Stimulated activated CD4-positive, alpha-beta T cell treated with anti-CD3 and anti-CD28 coated beads, TNF-alpha, amount 100 ng/mL, for 24 hours (primary cell): Measurements from ENCODE around the gene ABTB2.

Source experiments
- DNase-seq, 3 experiments: peaks; one replicate each; pipeline ENCODE4 v3.0.0-alpha.2; 2020; ENCODE audit warnings: low read depth in 3 of 3

ABTB2 gene

DNA sequence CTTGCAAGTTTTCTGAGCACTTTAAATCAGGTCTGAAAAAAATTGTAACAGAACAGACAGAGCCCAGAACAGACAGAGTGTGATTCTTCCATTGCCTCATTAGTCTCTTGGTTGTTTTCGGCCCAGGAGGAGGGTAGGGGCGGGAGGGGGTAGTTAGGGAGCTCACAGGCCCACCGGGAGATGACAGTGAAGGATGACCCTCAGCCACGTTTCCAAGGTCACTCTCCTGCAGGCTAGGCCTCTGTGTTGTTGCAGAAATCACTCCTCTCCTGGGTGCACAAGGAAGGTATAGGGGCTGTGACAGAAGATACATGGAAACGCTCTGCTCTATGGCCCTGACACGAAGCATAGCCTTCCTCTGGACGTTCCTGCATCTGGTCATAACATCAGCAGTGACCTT is 69.3 kb downstream of the ABTB2 start:
- no peak for DNase-seq

DNA sequence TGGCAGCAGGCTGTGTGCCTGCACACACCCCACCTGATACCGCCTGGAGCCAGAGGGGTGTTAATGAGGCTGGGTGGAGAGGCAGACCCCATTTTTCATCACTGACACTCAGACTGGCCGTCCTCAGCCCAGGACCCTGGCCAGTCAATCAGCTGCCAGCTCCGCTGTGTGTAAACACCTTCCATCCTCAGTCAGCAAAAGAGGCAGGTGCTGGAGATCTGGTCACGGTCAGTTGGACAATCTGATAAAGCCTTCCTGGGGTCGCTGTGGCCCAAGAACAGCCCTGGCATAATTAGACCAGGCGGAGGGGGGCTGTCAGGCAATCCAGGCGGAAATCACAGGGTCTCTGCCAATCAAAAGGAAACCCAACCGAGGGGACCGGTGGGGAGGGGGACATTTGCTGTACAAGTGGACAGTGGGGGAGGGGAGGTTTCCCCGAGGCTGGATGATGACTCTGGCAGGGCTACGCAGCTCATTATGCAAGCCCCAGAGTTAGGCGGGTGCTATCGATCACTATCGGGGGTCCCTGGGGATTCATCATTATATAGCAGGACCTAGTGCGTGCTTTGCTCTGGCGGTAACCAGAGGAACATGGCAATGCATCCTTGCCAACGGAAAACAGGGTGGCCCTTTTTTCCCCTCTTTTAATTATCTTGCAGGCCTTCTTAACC is 72.9 kb downstream of the ABTB2 start:
- DNase-seq: no peak

DNA sequence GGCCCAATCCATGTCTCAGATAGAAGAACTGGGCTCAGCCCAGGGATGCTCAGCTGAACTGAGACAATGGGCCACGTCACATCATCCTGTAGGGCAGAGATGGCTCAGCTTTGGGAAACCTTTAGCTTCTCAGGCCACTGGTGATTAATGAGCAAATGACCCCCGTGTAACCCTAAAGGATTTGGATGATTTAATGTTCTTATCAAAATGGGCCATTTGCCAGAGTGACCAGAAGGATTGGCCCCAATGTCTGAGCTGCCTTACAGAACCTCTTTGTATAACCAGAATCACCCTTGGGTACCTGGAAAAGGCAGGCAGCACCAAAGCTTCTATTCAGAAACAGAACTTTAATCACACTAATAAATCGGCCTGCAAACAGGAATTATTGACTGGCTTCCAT is 73.7 kb downstream of the ABTB2 start:
- DNase-seq: no peak

DNA sequence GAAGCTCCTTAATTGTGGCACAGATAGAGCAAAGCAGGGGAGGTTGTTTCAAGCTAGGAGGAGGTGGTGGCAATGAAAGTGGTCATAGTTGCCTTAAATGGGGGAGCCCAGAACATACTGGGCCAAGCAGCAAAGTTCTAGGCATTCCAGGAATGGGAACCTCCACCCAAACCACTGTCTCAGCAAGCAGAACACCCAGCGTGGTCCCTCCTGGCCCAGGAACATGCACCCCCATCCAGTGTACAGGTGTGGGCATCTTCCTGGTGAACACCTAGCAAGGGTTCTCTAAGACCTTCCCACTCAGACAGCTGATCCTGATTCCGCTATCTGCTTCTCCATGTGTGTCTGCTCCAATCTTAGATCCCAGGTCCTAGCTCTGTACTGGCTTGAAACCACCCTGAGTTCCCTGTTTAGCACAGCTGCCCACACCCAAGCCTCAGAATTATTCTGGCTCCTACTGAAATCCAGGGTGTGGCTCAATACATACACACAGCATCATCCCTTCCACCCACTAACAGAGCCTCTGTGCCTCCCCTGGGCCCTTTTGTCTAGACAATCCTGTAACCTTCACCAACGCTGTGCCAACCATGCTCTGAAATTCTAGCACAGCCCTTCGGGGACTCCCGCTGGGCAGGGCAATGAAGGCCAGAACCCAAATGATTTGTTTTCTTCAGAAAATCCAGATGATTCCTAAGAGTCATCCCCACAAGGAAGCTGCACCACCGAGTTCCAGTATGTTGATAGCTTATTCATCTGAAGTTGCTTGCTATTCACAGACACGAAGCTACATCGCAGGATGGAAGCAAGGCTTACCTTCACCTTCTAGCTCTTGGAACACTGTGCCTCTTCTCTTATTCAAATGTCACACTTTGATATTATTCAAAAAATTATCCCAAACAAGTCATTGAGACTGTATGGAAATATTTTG is 76.6 kb downstream of the ABTB2 start:
- no peak for DNase-seq

DNA sequence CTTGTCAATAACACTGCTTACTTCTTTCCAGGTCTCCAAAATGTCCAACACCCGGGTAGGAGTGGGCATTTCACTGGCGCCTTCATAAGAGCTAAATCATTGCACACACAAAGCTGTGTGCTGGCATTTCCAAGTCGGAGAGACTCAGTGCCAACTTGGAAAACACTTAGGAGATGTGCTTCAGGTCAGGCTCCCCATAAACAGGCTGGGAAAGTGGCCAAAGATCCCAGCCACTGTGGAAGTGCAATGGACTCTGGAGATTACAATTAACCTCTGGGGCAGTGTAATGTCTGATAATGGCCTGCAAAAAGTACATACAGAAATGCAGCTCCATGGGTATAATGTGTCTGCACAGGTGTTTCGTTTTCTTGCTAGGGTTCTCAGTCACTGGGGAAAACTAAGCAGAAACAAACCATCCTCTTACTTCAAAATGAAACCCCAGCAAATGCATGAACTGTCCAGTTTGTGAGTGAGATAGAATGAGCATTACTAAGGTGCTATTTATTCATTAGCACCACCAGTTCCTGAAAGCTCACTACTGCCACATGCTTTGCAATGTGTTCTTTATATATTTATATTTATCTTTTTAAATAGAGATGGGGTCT is 79.0 kb downstream of the ABTB2 start:
- DNase-seq: no peak

DNA sequence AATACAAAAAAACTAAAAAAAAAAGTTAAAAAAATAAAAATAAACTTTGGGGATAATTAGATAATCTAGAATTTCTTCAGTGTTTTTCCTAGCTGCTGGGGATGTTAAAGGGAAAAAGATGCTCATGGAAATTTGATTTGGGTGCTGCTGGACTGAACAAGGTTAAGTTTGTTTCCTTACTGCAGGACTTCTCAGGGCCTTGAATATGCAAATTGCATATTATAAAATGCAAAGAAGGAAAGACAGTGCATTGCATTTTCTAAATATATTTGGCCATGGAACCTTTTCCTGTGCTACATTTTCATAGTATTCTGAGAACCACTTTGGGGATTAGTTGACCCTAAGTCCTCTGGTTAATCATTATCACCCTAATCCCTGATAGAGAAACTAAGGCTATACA is 79.6 kb downstream of the ABTB2 start:
- no peak for DNase-seq

DNA sequence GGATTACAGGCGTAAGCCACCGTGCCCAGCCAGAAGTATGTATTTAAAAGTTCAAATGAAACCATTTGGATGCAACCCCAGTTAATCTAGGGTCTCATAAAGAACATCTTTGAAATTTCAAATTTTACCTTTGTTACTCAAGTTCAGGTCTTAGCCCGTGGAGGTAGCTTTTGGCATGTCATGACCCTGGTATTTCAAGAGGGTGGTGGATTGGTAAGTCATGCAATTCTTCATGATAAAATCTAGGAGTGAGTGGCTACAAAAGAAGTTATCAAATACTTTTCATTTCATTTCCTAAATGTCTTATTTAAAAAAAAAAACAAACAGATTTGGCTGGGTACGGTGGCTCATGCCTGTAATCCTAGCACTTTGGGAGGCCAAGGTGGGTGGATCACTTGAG is 80.6 kb downstream of the ABTB2 start:
- DNase-seq: no peak

DNA sequence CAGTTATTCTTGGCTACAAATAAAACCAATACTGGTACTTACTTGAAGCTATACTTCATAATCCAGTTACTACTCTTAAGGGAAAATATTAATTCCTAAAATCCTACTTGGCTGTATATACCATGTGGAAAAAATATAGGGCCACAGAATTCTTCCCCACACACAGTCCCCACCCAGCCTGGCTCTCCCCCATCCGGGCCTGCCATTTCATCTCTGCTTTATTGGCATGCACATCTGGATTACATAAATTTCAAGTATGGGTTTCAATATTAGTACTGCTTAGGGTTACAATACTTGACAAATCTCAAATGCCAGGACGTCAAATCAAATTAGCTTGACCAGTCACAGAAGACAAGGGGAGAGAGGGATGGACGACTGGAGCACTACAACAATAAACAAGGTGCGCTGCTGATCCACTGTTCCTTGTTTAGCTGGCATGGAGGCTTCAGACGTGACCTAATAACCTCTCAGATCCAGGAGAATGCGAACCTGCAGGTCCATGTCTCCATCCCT is 81.4 kb downstream of the ABTB2 start:
- DNase-seq: no peak

DNA sequence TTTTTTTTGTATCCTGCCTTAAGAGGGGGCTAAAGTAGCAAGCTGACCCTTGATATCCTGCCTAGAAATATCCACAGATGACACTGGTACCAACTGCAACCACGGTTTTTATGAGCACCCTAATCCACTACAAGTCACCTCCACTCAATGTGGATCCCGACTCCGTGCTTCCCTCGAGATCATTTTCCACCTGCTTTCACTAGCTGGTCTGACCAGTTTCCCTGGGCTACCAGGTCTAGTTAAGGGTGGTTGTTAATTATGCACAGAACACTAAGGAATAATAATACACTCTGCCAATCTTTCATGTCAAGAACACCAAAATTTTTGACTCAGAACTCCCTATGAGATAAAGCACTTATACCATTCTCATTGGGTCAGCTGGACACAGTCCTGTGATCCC is 82.3 kb downstream of the ABTB2 start:
- DNase-seq: no peak

DNA sequence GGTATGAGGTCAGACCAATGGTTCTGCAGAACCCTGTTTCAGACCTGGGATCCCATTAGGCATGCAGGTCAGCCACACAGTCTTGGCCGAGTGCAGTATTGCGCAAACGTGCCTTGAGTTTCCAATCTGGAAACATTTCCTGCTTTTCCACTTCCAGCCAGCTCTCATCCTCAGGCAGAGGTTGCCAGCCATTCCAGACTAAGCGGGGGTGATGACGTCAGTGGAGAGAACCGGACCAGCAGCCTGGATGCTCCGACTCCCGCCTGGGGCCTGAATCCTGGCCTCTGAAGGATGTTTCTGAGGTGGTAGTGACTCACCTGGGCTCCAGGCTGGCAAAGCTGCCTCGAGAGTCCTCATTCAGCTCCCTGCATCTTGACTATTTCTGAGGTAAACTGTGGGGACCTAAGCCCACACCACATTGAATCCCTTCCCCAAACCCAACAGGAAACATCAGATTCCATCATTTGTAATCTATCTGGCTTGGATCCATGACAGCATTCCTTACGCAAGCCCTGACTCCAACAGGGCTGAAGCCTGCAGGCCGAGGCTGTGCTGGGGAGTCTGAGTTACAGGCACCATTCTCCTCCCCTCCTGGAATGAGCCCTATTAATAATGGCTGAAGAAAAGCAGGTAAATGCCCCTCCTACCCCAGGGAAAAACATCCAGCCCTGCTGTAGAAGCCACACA is 83.0 kb downstream of the ABTB2 start:
- DNase-seq: no peak

DNA sequence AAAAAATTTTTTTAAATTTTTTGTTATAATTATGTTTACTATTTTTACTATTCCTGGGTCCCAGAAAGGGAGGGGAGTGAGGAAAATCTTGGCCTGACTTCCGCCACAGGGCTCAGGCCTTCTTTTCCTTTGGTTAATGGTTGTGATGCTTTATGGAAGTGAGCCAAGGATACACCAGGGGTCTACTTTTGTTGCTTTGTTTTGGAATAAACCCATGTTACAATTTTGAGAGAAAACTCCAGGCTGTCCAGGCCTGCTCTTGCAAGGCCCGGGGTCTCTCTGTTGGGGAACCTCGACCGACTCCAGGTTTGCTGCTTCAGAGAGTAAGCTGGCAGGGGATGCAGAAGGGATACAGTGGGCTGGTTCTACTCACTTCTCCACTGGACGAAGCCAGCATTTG is 84.7 kb downstream of the ABTB2 start:
- DNase-seq: no peak

DNA sequence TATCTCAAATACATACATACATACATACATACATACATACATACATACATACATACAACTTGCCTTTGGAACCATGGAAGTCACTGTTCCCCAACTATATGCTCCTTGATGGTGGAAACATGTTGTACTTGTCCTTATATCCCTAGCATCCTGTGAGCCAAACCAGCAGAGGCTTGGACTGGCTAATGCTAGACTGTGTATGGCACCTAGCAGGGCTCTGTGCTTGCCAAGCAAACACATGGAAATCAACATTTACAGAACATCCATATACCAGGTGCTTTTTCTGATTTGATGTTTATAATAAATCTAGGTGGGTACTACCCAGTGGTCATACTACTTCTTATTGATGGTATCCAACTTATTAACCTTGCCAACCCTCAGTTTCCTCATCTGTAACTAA is 86.1 kb downstream of the ABTB2 start:
- no peak for DNase-seq

DNA sequence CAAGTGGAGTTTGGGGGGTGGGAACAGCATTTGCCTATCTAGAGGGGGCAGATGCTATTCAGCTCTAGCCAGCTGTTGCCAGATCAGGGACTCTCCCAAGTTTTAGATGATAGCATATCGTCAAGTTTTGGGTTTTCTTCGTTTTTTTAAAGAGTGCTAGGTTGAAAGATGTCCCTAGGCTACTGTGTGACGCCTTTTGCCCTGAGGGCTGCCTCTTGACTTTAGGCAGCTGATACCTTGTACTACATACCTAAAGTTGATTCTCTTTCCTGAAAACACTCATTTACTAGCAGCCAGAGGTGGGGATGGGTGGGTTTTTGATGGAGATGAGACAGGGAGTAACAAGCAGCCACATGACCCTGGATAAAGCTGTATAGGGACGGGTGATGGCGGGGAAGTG is 87.1 kb downstream of the ABTB2 start:
- DNase-seq: no peak

DNA sequence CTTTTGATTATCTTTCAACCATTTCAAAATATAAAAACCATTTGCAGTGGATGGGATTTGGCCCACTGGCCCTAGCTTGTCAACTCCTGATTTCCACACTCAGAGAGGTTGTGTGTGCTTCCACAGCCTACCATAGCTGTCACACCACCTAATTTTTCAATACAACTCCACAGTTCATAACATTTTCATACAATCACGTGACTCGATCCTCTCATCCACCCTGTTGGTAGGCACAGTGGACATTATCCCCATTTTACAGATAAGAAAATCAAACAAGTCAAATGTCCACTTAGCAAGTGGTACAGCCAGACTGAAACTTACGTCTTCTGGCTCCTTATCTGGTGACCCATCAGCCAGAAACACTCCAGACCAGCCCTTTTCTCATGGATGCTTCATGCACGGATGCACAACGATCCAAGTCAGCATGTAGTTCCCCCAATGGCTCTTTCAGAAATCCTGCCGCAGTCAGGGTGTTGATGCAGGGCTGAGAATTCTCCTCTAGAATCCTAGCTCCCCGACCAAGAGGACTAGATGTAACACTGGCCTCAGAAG is 88.0 kb downstream of the ABTB2 start:
- no peak for DNase-seq

DNA sequence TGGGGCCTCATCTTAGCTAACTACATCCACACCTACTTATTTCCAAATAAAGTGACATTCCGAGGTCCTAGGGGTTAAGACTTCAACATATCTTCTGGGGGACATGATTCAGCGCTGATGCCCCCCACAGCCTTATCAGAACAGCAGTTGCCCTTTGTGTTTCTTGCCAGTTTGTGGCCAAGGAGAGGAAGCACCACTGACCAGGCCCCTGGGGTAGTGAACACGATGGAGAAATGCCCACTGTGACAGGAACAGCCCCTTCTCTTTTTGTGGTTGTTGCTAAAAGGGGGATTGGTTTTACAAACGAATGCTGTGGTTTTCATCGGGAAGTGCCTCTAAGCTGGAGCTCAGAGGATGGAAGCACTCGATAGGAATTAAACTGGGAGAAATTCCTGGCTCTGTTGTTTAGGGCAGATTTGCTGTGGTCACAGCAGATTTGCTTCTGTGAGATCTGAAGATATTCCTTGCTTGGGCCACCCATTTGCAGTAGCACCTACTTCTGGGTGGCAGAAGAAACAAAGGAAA is 88.8 kb downstream of the ABTB2 start:
- DNase-seq: no peak

DNA sequence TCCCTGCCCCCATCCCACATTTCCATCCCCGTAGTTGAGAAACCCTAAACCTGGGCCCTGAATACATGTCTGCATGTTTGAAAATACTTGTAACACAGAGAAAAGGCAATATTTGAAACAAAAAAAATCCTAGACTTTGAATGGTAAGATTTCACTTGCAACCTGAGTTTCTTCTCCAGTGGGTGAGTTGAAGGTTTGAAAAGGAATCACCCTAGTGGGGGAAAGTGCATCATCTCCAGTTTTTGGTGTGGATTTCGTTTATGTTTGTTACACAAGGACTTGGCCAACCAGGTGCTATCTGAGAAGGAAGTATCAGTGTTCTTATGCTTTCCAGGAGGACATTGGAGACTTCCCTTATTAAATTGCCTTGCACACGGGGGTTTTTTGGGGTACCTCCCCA is 90.4 kb downstream of the ABTB2 start:
- DNase-seq: no peak

DNA sequence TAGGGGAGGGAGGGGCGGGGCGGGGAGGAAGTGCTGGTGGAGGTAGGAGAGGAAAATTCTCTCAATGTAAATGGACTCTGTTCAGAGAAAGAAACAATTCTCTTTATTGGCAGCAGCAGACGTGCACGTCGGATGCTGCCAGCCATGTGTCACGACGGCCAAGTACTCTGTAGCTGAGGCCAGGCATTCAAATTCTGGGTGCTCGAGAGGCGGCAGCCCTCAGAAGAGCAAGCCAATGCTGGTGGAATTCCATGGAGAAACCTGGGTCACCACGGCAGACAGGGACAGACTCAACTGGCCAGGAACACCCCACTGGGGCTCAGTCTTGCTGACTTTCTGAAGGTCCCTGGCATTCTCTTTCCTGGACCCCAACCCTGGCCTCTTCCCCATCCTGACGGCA is 90.8 kb downstream of the ABTB2 start:
- no peak for DNase-seq

DNA sequence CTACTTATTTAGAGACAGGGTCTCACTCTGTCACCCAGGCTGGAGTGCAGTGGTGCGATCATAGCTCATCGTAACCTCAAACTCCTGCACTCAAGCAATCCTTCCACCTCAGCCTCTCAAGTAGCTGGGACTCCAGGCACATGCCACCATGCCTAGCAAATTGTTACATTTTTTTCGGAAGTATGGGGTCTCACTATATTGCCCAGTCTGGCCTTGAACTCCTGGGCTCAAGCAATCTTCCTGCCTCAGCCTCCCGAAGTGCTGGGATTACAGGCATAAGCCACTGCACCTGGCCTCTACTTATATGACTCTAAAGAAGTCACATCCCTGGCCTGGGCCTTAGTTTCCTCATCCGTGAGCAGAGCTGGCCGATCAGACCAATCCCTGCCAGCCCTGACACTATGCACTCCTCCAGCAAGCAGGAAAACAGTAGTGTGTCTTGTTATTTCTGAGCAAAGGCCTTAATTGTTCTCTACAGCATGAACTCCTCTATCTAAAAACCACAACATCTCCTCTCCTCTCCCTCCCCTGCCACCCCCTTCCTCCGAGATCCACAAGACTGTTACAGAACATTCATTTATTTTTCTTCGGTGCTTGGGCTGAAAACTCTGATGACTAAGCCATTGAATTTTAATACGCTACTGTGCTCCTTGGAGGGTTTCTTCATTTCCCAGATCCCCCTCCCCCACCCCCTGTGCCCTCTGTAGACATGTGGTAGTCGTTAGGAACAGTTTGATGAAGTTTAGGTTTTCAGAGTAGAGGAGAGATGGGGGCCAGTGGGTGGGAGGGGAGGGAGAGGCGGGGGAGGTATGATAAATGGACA is 91.5 kb downstream of the ABTB2 start:
- DNase-seq: no peak

DNA sequence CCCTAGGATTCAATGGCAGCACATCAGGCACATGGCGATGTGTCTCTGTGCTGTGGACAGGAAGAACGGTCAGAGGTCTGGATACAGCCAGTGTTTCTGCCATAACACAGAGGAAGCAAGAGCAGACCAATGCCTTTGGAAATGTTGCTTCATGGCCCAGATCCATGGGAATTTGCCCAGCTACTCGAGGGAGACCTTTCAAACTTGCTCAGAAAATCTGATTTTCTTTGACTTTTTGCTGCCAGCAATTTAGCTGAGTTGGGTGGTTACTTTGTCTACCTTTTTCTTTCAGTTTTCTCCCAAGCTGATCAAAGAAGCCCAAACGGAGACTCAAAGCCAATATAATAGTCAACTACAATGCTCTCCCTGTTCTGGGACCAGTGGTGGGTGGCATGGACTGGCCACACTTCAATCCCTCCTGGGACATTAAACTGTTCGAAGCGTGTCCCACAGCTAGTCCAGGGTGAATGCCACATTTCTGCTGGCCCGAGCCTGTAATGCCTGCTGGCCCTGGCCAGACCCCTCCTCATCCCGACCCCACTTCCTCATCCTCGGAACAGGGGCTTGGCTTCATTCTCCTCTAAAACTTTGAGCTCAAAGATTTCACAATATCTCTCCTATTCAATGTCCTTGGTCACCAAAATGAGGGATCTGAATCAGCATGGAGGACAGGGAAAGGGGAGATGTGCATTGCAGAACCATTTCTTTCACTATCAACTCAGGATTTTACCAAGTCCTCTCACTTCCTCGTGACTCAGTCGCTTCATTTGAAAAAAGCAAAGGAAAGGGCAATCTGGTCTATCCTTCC is 93.3 kb downstream of the ABTB2 start:
- no peak for DNase-seq
